Activated CD8-positive, alpha-beta memory T cell treated with anti-CD3 and anti-CD28 coated beads for 4 hours (primary cell): Measurements from ENCODE around the gene HELQ.
"Not testable (repeated sequence)": the region's sequence is repeated elsewhere in the genome, so short reads cannot be mapped to it uniquely, and the experiment has no call there.

Source experiments
- DNase-seq, 2 donors: peaks; one replicate each; pipeline ENCODE4 v3.0.0-alpha.2; 2020; ENCODE audit warnings: low read depth in 2 of 2

Gene HELQ, protein sequence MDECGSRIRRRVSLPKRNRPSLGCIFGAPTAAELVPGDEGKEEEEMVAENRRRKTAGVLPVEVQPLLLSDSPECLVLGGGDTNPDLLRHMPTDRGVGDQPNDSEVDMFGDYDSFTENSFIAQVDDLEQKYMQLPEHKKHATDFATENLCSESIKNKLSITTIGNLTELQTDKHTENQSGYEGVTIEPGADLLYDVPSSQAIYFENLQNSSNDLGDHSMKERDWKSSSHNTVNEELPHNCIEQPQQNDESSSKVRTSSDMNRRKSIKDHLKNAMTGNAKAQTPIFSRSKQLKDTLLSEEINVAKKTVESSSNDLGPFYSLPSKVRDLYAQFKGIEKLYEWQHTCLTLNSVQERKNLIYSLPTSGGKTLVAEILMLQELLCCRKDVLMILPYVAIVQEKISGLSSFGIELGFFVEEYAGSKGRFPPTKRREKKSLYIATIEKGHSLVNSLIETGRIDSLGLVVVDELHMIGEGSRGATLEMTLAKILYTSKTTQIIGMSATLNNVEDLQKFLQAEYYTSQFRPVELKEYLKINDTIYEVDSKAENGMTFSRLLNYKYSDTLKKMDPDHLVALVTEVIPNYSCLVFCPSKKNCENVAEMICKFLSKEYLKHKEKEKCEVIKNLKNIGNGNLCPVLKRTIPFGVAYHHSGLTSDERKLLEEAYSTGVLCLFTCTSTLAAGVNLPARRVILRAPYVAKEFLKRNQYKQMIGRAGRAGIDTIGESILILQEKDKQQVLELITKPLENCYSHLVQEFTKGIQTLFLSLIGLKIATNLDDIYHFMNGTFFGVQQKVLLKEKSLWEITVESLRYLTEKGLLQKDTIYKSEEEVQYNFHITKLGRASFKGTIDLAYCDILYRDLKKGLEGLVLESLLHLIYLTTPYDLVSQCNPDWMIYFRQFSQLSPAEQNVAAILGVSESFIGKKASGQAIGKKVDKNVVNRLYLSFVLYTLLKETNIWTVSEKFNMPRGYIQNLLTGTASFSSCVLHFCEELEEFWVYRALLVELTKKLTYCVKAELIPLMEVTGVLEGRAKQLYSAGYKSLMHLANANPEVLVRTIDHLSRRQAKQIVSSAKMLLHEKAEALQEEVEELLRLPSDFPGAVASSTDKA

DNA sequence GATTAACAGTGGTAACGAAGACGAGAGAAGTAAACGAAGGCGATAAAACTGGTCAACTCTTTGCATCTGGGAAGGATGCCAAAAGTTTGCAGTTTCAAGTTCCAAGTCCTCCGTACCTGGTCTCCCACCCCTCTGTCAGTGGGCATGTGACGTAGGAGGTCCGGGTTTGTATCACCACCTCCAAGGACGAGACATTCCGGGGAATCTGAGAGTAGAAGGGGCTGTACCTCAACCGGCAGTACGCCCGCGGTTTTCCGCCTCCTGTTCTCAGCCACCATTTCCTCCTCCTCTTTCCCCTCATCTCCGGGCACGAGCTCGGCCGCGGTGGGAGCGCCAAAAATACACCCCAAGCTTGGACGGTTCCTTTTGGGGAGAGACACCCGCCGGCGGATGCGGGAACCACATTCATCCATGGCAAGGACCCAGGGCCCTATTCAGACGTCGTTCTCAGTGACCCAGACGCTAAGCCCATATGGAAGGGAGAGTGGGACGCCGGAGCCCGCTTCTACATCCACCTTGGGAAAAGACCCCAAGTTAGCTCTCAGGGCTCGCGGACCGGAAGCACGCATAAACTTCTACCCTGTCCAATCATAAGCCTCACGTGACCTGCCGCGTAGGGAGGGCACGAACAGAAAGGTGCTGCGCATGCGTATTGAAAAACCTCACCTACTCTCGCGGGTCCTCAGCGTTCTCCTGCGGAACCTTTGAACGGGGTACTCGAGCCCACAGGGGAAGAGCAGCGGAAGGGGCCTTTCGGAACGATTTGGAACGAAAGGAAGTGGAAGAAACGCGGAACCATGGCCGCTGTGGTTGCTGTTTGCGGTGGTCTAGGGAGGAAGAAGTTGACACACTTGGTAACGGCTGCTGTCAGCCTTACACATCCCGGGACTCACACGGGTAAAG lies at the start of gene HELQ, which contains the start of gene MRPS18C:
TSS of gene HELQ (minus strand) at position 543 of the 903 bp plus-strand sequence. CDS start at position 413, 130 bp downstream.
TSS of gene MRPS18C (plus strand) at position 778 of the 903 bp plus-strand sequence. CDS start at position 798, 20 bp downstream.
- DNase-seq, result peak; percentile 89 to 94

DNA sequence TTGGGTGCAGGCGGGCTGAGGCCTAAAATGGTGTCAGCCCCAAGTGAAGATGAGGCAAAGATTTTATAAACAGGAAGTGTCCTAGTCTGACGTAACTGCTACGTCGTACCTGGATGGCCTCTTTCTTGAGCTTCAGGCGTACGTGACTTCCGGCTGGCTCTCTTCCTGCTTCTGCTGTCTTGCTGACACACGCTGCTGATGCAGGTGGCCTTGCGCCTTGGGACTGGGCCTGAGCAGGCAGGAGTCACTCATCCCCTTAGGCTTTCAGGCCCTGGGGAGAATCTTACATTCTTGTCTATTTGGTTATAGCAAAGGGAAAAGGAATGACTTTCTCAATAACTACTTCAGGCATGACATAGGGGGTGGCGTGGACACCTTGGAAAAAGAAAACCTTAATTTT lies 49.4 kb upstream of the HELQ start:
- no peak for DNase-seq

DNA sequence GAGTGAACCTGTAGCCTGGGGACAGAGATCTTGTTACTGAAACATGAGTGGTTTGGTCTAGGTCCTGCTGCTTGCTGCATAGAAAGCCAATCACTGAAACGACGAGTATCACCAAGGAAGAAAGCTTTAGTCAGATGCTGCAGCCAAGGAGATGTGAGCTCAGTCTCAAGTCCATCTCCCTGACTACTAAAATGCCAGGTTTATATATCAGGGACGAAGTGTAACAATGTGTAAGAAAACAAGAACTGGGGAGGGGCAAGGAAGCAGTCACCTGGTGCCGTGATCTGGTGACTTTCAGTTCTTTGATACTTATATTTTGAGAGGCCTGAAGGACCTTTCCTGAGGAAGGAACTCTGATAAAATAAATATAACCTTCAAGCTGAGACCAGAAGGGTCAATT lies 48.9 kb upstream of the HELQ start:
- DNase-seq, result no peak

DNA sequence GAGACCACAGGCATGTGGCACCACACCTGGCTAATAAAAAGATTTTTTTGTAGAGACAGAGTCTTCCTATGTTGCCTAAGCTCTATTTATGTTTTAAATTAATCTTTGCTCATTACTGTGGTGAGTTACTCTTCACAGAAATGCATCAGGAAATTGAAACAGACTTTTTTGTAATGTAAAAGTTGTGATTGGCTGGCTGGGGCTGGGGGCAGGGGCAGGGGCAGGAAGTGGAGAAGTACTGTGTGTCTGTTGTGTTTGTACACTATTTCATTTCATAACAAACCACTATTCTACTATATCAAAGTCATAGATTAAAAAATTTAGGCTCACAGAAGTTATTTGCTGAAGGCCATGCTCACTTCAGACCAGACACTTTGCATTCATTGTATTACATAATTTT lies 48.4 kb upstream of the HELQ start:
- DNase-seq, result no peak

DNA sequence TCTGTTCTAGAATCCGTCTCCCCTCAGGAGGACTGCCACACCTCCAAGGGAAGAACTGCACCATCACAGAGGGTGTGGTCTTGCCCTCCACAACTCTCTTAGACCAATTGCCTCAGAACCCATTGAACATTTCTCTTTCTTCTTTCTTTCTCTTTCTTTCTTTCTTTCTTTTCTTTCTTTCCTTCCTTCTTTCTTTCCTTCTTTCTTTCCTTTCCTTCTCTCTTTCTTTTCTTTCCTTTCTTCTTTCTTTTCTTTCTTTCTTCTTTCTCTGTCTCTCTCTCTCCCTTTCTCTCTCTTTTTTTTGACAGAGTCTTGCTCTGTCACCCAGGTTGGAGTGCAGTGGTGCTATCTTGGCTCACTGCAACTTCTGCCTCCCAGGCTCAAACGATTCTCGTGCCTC lies 46.0 kb upstream of the HELQ start:
- not testable (repeated sequence) for DNase-seq

DNA sequence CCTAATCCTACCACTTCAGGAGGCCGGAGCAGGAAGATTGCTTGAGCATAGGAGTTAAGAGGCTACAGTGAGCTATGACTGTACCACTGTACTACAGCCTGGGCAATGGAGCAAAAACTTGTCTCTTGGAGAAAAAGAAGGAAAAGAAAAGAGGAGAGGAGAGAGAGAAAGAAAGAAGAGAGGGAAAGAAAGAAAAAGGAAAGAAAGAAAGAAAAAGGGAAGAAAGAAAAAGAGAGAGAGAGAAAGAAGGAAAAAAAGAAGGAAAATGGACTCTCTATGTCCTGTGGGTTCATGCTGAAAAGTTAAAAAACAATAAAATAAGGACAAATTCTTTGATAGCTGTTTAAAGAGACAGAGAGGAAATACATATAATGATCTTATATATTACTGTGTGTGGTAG lies 42.6 kb upstream of the HELQ start:
- DNase-seq, result no peak

DNA sequence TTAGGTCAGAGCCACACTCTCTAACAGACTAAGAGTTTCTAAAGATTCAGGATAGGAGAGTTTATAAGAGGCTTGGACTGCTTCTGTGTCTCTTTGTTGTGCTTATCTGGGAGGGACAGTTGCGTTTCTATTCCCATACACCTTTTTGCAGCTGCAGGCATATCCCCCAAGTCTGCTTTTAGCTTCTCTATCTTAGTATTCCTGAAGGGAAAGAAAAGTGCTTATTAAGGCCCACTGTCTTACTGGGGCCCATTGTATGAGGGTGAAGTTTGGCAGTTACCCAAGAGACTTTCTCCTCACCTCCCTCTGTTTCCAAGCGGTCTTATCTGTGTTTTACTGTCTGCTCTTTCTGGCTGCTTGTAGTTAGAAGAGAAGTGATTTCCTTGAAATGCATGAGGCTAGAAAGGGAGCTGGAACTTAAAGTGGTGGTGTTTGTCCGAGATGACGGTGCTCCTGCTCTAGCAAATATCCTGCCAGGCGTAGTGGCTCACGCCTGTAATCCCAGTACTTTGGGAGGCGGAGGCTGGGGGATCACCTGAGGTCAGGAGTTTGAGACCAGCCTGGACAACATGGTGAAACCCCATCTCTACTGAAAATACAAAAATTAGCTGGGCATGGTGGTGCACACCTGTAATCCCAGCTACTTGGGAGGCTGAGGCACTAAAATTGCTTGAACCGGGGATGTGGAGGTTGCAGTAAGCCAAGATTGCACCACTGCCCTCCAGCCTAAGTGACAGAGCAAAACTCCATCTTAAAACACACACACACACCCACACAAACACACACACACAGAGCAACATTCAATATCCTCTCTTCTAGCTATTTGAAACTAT lies 40.7 kb upstream of the HELQ start:
- DNase-seq, result not testable (repeated sequence)

DNA sequence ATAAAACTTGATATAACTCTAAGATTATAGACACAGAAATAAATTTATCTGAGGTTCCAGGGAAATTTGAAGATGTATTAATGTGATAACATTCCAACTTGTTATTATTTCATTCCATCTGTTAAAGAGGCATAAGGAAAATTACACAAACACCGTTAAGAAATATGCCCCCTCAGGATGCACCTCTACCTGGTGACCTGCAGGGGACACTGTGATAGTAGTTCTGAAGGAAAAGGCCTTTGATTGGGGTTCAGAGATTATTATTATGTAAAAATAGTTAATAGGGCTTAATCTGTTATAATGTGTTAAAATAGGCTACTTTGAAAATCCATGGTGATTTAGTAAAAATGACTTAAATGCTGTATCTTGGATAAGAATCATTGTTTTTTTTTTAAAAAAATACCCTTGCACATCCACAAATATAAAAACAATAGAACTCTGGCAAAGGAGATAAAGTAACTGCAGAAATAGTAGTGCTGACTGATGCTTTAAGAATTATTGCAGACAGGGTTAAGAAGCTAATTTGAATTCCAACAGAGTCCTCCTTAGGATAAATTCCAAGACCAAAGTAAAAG lies 35.3 kb upstream of the HELQ start:
- DNase-seq, result no peak

DNA sequence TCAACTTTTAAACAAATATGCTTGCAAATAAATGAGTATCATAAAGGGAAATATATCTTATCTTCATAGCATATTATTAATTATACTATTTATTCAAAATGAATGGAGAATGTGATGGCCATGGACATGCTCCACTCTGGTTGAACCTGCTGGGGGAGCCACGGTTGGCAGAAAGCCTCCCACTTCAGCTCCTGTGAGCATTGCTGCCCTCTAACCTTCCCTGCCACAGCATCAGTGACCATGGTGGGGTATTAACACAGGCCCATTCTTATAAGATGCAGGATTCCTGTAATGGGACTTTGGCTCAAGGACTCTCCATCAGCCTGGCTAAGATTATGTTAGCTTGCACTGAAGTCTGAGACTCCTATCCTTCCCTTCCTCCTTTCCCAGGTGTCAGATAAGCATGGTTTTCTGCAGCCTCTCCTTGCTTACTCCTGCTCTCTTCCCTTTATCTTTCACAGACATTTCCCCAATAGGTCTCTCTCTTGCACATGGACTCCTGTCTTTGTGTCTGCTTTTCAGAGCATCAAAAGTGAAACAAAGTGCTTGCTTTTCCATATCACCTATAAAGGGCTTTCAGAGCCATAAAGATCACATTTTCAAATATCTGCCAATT lies 34.2 kb upstream of the HELQ start:
- DNase-seq, result no peak

DNA sequence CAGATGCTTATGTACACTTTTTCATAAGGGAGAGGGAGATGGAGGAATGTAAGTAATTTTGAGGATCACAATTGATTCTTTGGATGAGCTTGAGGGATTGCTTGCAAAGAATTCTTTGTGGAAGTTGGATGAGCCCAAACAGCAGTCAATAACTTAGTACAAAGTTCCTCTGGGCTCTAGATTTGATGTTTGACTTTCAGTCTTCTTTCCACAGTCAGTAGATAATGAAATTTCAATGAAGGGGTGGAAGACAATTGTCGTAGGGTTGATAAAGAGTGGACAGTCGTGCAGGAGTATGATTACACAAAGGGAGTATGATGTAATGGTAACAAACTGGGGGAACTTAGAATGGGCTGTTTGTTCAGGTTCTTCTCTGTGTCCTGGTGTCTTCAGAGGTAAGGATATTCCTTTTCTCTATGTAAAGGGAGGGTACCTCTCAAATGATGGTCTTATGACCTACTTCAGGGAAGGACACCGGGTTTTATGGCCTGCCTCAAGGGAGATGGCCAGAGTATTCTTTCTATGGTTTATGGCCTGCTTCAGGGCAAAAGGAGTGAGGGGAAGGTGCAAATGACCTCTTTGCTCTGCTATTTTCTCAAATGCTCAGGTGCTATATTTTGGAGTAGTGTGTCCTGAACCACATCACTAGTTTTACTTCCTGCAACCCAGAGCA lies 31.0 kb upstream of the HELQ start:
- DNase-seq, result no peak

DNA sequence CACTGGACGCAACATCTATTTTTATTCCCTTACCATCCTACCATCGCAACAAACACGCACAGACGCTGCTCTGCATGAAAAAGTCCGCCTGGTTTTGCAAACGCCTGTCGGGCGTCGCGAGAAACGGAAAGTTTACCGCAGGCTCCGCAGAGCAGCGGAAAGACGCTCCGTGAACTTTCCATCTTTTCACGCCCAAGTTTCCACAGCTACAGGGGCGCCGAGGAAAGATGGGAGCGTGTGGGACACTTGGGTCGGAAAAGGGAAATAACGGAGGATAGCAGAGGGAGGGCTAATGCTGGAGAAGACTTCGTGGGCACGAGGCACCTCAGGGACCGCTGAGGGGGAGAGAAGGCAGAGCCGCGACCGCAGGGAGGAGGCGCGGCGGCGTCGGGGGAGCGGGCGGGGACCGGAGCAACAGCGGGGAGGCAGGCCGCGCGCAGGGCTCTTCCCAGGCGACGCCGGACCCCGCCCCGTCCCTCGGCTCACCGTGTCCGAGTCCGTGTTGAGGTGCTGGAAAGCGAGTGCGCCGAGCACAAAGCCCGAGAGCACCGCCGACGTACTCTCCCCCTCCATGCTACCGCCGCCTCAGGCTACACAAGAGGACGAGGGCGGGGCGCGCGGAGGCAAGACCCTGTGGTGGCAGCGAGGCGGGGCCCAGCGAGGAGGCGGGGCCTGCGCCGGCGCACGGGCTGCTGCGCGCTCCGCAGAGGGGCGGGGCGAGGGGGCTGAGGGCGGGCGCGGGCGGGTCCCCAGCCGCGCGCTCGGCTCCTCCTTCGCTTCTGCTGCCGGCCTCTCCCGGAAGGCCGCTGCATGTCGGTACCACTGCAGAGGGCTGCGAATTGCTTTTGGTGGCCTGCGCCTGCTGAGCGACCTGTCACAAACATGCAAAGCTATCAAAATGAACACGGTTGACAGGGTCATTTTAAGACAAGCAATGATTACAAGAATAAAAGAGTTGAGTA lies 29.2 kb upstream of the HELQ start, which contains the start of gene ABRAXAS1:
TSS of gene ABRAXAS1 (minus strand) at position 601 of the 962 bp plus-strand sequence. CDS start at position 573, 28 bp downstream.
- DNase-seq, result peak; percentile 85

DNA sequence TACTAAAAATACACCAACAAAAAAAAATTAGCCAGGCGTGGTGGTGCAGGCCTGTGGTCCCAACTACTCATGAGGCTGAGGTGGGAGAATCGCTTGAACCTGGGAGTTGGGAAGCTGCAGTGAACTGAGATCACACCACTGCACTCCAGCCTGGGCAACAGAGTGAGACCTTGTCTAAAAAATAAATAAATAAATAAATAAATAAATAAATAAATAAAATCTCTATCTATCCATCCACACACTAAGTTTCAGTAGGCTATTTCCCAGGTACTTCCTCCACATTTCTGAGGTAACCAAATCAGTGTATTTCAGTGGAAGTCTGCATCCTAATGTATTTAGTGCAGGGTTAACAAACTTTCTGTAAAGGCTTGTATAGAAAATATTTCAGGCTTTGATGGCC lies 18.3 kb upstream of the HELQ start:
- DNase-seq, result no peak

DNA sequence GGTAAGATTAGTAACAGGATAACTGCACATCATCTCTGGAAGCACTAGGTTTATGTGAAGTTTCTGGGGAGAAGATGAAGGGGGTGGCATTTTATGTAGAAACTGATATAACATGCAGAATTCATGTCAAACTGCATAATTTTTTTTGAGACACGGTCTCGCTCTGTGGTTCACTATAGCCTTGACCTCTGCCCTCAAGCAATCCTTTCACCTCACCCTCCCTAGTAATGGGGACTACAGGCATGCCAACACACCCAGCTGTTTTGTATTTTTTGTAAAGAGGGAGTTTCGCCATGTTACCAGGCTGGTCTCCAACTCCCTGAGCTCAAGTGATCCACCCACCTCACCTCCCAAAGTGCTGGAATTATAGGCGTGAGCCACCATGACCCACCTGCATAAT lies 17.8 kb upstream of the HELQ start:
- DNase-seq, result no peak

DNA sequence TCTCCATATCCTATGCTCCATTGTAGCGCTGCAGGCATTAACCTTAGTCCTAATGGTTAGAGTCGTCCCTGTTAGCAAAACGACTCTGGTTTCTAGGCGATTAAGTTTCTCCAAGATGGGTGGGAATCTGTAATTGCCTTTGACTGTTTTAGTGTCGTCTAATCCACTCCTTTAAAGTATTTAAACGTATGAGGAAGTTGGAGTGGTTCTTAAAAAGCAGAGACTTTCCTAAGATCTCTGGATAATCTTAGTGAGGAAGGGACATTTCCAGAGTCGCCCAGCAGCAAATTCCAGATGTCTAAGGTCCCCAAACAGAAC lies 520 bp upstream of the HELQ start:
- no peak for DNase-seq

DNA sequence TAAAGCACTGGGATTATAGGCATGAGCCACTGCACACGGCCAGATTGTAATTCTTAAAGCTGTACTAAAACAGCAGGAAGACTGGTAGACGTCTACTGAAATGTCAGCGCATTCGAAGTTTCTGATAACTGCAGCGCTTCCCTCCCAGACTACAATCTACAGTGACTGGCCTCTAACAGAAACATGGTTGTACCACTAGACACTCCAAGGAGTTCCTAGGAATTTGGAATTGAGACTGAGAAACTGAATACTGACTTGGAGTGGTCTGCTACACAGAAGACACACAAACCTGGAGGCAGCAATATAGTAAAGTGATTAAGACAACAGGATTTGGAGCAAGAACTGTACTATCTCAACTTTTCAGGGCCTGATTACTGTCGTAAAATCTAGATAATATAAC lies 937 bp downstream of the HELQ start:
- no peak for DNase-seq

DNA sequence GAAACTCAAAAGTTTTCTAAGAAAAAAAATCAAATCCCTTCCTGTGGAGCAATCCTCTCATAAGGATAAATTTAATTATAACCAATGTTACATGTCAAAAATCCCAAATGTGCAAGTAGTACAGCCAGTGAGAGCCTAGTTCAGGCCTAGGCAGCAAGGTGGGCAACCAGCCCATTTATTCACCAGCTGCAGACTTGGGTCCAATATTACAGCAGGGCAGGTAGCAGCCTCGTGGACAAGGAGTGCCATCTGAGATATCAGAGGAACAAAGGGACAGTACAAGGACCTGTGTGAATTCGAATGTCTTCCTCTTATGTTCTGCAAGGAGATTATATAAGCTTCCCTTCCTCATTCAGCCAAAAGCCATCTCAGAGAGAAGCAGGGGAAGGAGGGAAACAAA lies 6.6 kb downstream of the HELQ start:
- no peak for DNase-seq

DNA sequence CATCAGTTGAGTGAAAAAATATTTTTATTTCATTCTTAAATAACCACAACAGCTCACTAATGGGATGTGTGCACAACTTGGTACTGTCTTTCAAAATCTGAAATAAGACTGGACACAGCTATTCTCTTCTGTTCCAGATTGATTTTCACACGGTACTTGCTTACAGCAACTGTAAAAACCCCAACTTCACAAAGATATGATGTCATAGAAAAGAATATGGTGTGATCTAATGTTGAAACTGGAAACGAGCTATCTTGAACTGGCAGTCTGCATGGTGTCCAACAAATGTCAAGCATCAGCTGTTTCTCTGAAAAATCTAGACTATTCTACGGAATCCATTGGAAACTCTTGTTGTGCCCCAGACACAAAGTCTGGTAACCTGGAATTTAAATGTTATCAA lies 14.7 kb downstream of the HELQ start:
- DNase-seq, result no peak
